IMR-90 (cell line): ENCODE results near the gene CDK5RAP2. TPM values are rescaled to one million over a fixed set of nuclear protein-coding genes. Genes with fewer than 3 reads are reported as not detected.

ENCODE experiments used
- ATAC-seq: fragments of 200-7000 bp; cut with Tn5 transposase; 2 replicates; pipeline ENCODE4 v1.9.1; 2020; ENCODE audit warnings: low read depth, mild to moderate bottlenecking, moderate library complexity
- BruUV-seq: library from RNA; stranded (reverse); fragments of 400-500 nt; replicated peaks from 2 replicates; lab custom pipeline; 2021; lab: Mats Ljungman, UMichigan
- CTCF ChIA-PET: fragments of 300-600 bp; formaldehyde crosslinking; extraction: SDS; loops from one replicate; lab custom pipeline; 2021; ENCODE audit warnings: antibody characterized with exemption; lab: Yijun Ruan, JAX
- POLR2A ChIA-PET: fragments of 300-600 bp; sonication (Branson Sonifier 250); formaldehyde crosslinking; loops from one replicate; lab custom pipeline; 2022; ENCODE audit warnings: antibody characterized with exemption; ENCODE audit not compliant: unreplicated experiment; lab: Charles Lee
- DNase-seq: peaks from one replicate; pipeline ENCODE4 v3.0.0; 2013
- H2AFZ ChIP-seq: replicated peaks from 2 replicates; pipeline ENCODE3; 2013; ENCODE audit warnings: low read length, mild to moderate bottlenecking; ENCODE audit not compliant: poor library complexity
- H2AK5ac ChIP-seq: 2 replicates; pipeline ENCODE4 v1.6.1; 2013; ENCODE audit warnings: low read depth, low read length, inconsistent platforms
- H2AK9ac ChIP-seq: replicated peaks from 2 replicates; pipeline ENCODE3; 2013; ENCODE audit warnings: mild to moderate bottlenecking, low read depth, low read length, moderate library complexity; ENCODE audit not compliant: poor library complexity
- H2BK120ac ChIP-seq: 2 replicates; pipeline ENCODE4 v1.6.1; 2013; ENCODE audit warnings: low read depth, low read length, inconsistent platforms
- H2BK15ac ChIP-seq: 3 replicates; pipeline ENCODE4 v1.6.1; 2013; ENCODE audit warnings: low read depth, low read length, inconsistent platforms
- H2BK20ac ChIP-seq: 2 replicates; pipeline ENCODE4 v1.6.1; 2013; ENCODE audit warnings: low read depth, mild to moderate bottlenecking, inconsistent platforms, low read length, moderate library complexity
- H2BK5ac ChIP-seq: 2 replicates; pipeline ENCODE4 v1.6.1; 2013; ENCODE audit warnings: mild to moderate bottlenecking, low read depth, low read length, inconsistent platforms; ENCODE audit not compliant: poor library complexity, severe bottlenecking
- H3K14ac ChIP-seq: replicated peaks from 2 replicates; pipeline ENCODE4 v1.6.1; 2013; ENCODE audit warnings: low read depth, low read length, inconsistent platforms
- H3K18ac ChIP-seq: 2 replicates; pipeline ENCODE4 v1.6.1; 2013; ENCODE audit warnings: low read depth, low read length, control low read depth
- H3K23ac ChIP-seq: 2 replicates; pipeline ENCODE4 v1.6.1; 2013; ENCODE audit warnings: low read depth, low read length, inconsistent platforms
- H3K27ac ChIP-seq: 2 replicates; pipeline ENCODE4 v1.5.1; 2013; ENCODE audit warnings: mild to moderate bottlenecking, control low read depth, low read length; ENCODE audit not compliant: insufficient read depth
- H3K27me3 ChIP-seq: 2 replicates; pipeline ENCODE4 v1.6.1; 2013; ENCODE audit warnings: low read length; ENCODE audit not compliant: control insufficient read depth, insufficient read depth
- H3K36me3 ChIP-seq: 2 replicates; pipeline ENCODE4 v1.6.1; 2013; ENCODE audit warnings: low read length, mixed read lengths; ENCODE audit not compliant: control insufficient read depth, insufficient read depth
- H3K4ac ChIP-seq: 2 replicates; pipeline ENCODE4 v1.6.1; 2013; ENCODE audit warnings: low read depth, low read length, inconsistent platforms
- H3K4me1 ChIP-seq: 2 replicates; pipeline ENCODE4 v1.6.1; 2013; ENCODE audit warnings: low read length, mixed read lengths; ENCODE audit not compliant: control insufficient read depth, insufficient read depth
- H3K4me2 ChIP-seq: 2 replicates; pipeline ENCODE4 v1.6.1; 2013; ENCODE audit warnings: low read depth, mild to moderate bottlenecking, control low read depth, low read length, moderate library complexity
- H3K4me3 ChIP-seq: 2 replicates; pipeline ENCODE4 v1.5.1; 2013; ENCODE audit warnings: low read depth, mild to moderate bottlenecking, control low read depth, low read length, moderate library complexity; ENCODE audit not compliant: insufficient read depth
- H3K56ac ChIP-seq: 2 replicates; pipeline ENCODE4 v1.6.1; 2013; ENCODE audit warnings: low read length, inconsistent platforms; ENCODE audit not compliant: insufficient read depth; ENCODE audit errors: extremely low read depth
- H3K79me1 ChIP-seq, 2 experiments: 2 replicates each; pipeline ENCODE4 v1.6.1; 2013; ENCODE audit warnings: low read length in 2 of 2, inconsistent platforms in 1 of 2, low read depth in 1 of 2
- H3K9ac ChIP-seq: 2 replicates; pipeline ENCODE4 v1.6.1; 2013; ENCODE audit warnings: low read depth, low read length, control low read depth
- H3K9me1 ChIP-seq: 2 replicates; pipeline ENCODE4 v1.6.1; 2013; ENCODE audit warnings: low read length, inconsistent platforms; ENCODE audit not compliant: insufficient read depth
- H3K9me3 ChIP-seq: 2 replicates; pipeline ENCODE4 v1.6.1; 2013; ENCODE audit warnings: low read length; ENCODE audit not compliant: control insufficient read depth, insufficient read depth
- H4K20me1 ChIP-seq: 2 replicates; pipeline ENCODE4 v1.6.1; 2013; ENCODE audit warnings: low read length, inconsistent platforms; ENCODE audit not compliant: insufficient read depth
- H4K5ac ChIP-seq: 2 replicates; pipeline ENCODE4 v1.6.1; 2013; ENCODE audit warnings: mild to moderate bottlenecking, low read depth, low read length, control low read depth
- H4K8ac ChIP-seq, 2 experiments: 2 replicates each; pipeline ENCODE4 v1.6.1; 2013; ENCODE audit warnings: low read depth in 2 of 2, low read length in 2 of 2, control low read depth in 1 of 2, inconsistent platforms in 1 of 2
- H4K91ac ChIP-seq: 2 replicates; pipeline ENCODE4 v1.6.1; 2013; ENCODE audit warnings: low read depth, low read length, inconsistent platforms; ENCODE audit not compliant: insufficient read depth
- CHD1 ChIP-seq: IDR thresholded peaks from 2 replicates; pipeline ENCODE4 v1.6.1; 2012; ENCODE audit warnings: low read depth, low read length, improper control_type of control experiment
- CTCF ChIP-seq: conservative IDR thresholded peaks from 2 replicates; pipeline ENCODE4 v1.5.1; 2012; ENCODE audit warnings: mild to moderate bottlenecking, low read depth, low read length, improper control_type of control experiment
- MAFK ChIP-seq: IDR thresholded peaks from 2 replicates; pipeline ENCODE4 v1.6.1; 2012; ENCODE audit warnings: low read depth, low read length, improper control_type of control experiment
- MXI1 ChIP-seq: IDR thresholded peaks from 2 replicates; pipeline ENCODE4 v1.6.1; 2012; ENCODE audit warnings: low read depth, mild to moderate bottlenecking, low read length, moderate library complexity, borderline replicate concordance
- NFE2L2 ChIP-seq: fragments of 150-350 bp; IDR thresholded peaks from 2 replicates; pipeline ENCODE4 v1.6.1; 2016; ENCODE audit warnings: low read depth, mild to moderate bottlenecking, low read length
- SMC3 ChIP-seq: fragments of 150-350 bp; IDR thresholded peaks from 2 replicates; pipeline ENCODE4 v1.6.1; 2016; ENCODE audit warnings: low read depth, mild to moderate bottlenecking, antibody characterized with exemption, low read length, moderate library complexity
- WGBS, 2 experiments: methylation state at CpG; one replicate each; pipeline versions ENCODE4 v1.1.5 to v1.1.7; 2013; ENCODE audit warnings: missing lambda C conversion rate in 2 of 2; ENCODE audit not compliant: insufficient read length in 1 of 2; ENCODE audit errors: extremely low coverage in 2 of 2; 5-methylcytosine and 5-hydroxymethylcytosine counted together
- dilution Hi-C: fragments of 300-500 bp; cut with HindIII; formaldehyde crosslinking; loops from one replicate; pipeline ENCODE4 v1.14.3; 2018; ENCODE audit warnings: low sequenced_read_pairs; ENCODE audit not compliant: unreplicated experiment
- in situ Hi-C: fragments of 300-500 bp; cut with MboI; formaldehyde crosslinking; loops from 3 replicates; pipeline ENCODE4 v1.14.3; 2019; ENCODE audit warnings: low sequenced_read_pairs, inconsistent platforms, mixed read lengths
- intact Hi-C: fragments of 100-400 bp; cut with micrococcal nuclease; formaldehyde crosslinking; loops from 2 replicates; pipeline ENCODE4 v1.10.0; 2022
- polyA plus RNA-seq, 3 experiments: library from polyadenylated mRNA; depleted of rRNA; stranded (reverse); fragments of >200 nt; gene quantifications; 2 replicates each; pipeline ENCODE4 v1.2.3, GENCODE V29; 2012; ENCODE audit warnings: low replicate concordance in 1 of 3
- total RNA-seq: library from RNA; depleted of rRNA; stranded (reverse); fragments of >200 nt; gene quantifications from 2 replicates; pipeline ENCODE4 v1.2.3, GENCODE V29; 2012

The CDK5RAP2 gene
- total and polyA plus RNA-seq, 2 of the 4 experiments (the other 2 are of a cell fraction): 29.5 to 31.7 TPM

- Histone ChIP-seq H4K5ac (peak overlapping the region; percentile 50; the same call in 1 of the 2 replicates), H3K9me1 (peaks cover 37% of the 10 kb centered on the region), H3K4me2 (no peak overlapping the region), H4K20me1 (no peaks in the 10 kb centered on the region), H3K14ac (0 out of 2 replicates have a peak overlapping the region, but pooled peaks have one; percentile 43), H3K4me3 (no peak overlapping the region), H3K56ac (peak overlapping the region; percentile 21; the same call in 1 of the 2 replicates), H2AK9ac (no peak overlapping the region), H4K8ac (peak overlapping the region; percentile 23 to 44; a peak in 3 of 4 replicates), H3K27me3 (no peaks in the 10 kb centered on the region), H2BK5ac (peak overlapping the region; percentile 27), H4K91ac (peak overlapping the region; percentile 75), H3K36me3 (peaks cover 16% of the 10 kb centered on the region), H3K4me1 (peaks cover 34% of the 10 kb centered on the region), H2BK20ac (peak overlapping the region; percentile 88; the same call in 1 of the 2 replicates), H3K9ac (no peak overlapping the region), H3K9me3 (no peaks in the 10 kb centered on the region), H3K27ac (peak overlapping the region; percentile 13; the same call in 1 of the 2 replicates), H3K79me1 (peaks cover 4 to 12% of the 10 kb centered on the region in 2 experiments; a peak in 3 of 4 replicates), H3K23ac (no peak overlapping the region), H3K18ac (peak overlapping the region; percentile 61; the same call in 1 of the 2 replicates), H2BK15ac (peak overlapping the region; percentile 71; the same call in 2 of the 3 replicates), H3K4ac (peak overlapping the region; percentile 85), H2BK120ac (peak overlapping the region; percentile 82), H2AK5ac (peak overlapping the region; percentile 81; the same call in 1 of the 2 replicates), H2AFZ (no peak overlapping the region)
- dilution Hi-C loops (no loop called here), in situ Hi-C loops (no loop called here), intact Hi-C loops (loop anchor here (5.0 kb wide), 1 partner anchor 35 kb away; no protein-coding TSS in a partner anchor)
- no peak for TF ChIP-seq SMC3
- TF ChIP-seq CHD1: no peak
- no peak for TF ChIP-seq NFE2L2
- TF ChIP-seq CTCF: no peak
- TF ChIP-seq MAFK: no peak
- no peak for TF ChIP-seq MXI1
- CTCF ChIA-PET: no interaction called here
- no CpG with 5 or more reads among the region's 6 CpGs for WGBS, 2 experiments
- BruUV-seq: no TSS peak
- DNase-seq (no peak), ATAC-seq (no peak)
- POLR2A ChIA-PET: no interaction called here
These were observed 183.0 kb downstream of the CDK5RAP2 start for GRCh38 chr9:120396931-120397330.
